Neural crest cell (in vitro differentiated cells): ENCODE results near the gene S100A4. TPM values are rescaled to one million over a fixed set of nuclear protein-coding genes. Genes with fewer than 3 reads are reported as not detected.
"Not testable (repeated sequence)": the region's sequence is repeated elsewhere in the genome, so short reads cannot be mapped to it uniquely, and the experiment has no call there.

ENCODE experiments used
- DNase-seq: peaks from one replicate; pipeline ENCODE4 v3.0.0; 2021; ENCODE audit warnings: low read depth, mixed read lengths, low spot score
- H3K27ac Mint-ChIP-seq: one replicate; pipeline ENCODE4 v1.8.0; 2021; ENCODE audit warnings: mild to moderate bottlenecking, mixed read lengths; ENCODE audit not compliant: unreplicated experiment
- H3K27me3 Mint-ChIP-seq: 2 replicates; pipeline ENCODE4 v1.8.0; 2021; ENCODE audit warnings: low read depth, mild to moderate bottlenecking, mixed read lengths
- H3K36me3 Mint-ChIP-seq: 2 replicates; pipeline ENCODE4 v1.8.0; 2021; ENCODE audit warnings: low read depth, mild to moderate bottlenecking, mixed read lengths
- H3K4me1 Mint-ChIP-seq: 2 replicates; pipeline ENCODE4 v1.8.0; 2021; ENCODE audit warnings: mixed read lengths
- H3K4me3 Mint-ChIP-seq: one replicate; pipeline ENCODE4 v1.8.0; 2021; ENCODE audit warnings: mild to moderate bottlenecking, mixed read lengths
- H3K9me3 Mint-ChIP-seq: 2 replicates; pipeline ENCODE4 v1.8.0; 2021; ENCODE audit warnings: mixed read lengths
- CTCF ChIP-seq: fragments of 200-600 bp; sonication (generic); conservative IDR thresholded peaks from 2 replicates; pipeline ENCODE4 v1.5.0; 2021; ENCODE audit warnings: antibody characterized with exemption, mild to moderate bottlenecking
- total RNA-seq: library from RNA; stranded (reverse); gene quantifications from 2 replicates; pipeline ENCODE4 v1.2.1, GENCODE V29; 2021

The S100A4 gene
- total RNA-seq, 1 donor from 2014 or later, result 11.7 TPM

- no peak overlapping the region for H3K27ac Mint-ChIP-seq
- no peak for DNase-seq
- H3K27me3 Mint-ChIP-seq, result no peaks in the 10 kb centered on the region
- no peaks in the 10 kb centered on the region for H3K36me3 Mint-ChIP-seq
- H3K9me3 Mint-ChIP-seq, result no peaks in the 10 kb centered on the region
- H3K4me3 Mint-ChIP-seq, result no peak overlapping the region
- no peak for TF ChIP-seq CTCF
- H3K4me1 Mint-ChIP-seq, result peaks cover 39% of the 10 kb centered on the region
Observed at GRCh38 chr1:153585006-153585405, 39.4 kb upstream of the S100A4 start.

GRCh38 chr1:153583976-153584375, 38.4 kb upstream of the S100A4 start:
- no peaks in the 10 kb centered on the region for H3K27me3 Mint-ChIP-seq

GRCh38 chr1:153583514-153583913, 37.9 kb upstream of the S100A4 start:
- not testable (repeated sequence) for DNase-seq, H3K27ac Mint-ChIP-seq, H3K36me3 Mint-ChIP-seq, H3K27me3 Mint-ChIP-seq, H3K9me3 Mint-ChIP-seq
- Mint-ChIP-seq H3K4me3 (peak overlapping the region; percentile 38), H3K4me1 (peaks cover 39% of the 10 kb centered on the region)

More at GRCh38 chr1:153583976-153584375, 38.4 kb upstream of the S100A4 start:
- H3K9me3 Mint-ChIP-seq, result no peaks in the 10 kb centered on the region
- peaks cover 39% of the 10 kb centered on the region for H3K4me1 Mint-ChIP-seq
- no peak overlapping the region for H3K27ac Mint-ChIP-seq
- no peak for DNase-seq
- no peak overlapping the region for H3K4me3 Mint-ChIP-seq
- H3K36me3 Mint-ChIP-seq, result no peaks in the 10 kb centered on the region
- TF ChIP-seq CTCF, result no peak

GRCh38 chr1:153582836-153583235, 37.2 kb upstream of the S100A4 start:
- H3K9me3 Mint-ChIP-seq, H3K4me3 Mint-ChIP-seq, H3K36me3 Mint-ChIP-seq, H3K27me3 Mint-ChIP-seq, H3K27ac Mint-ChIP-seq, DNase-seq: not testable (repeated sequence)
- H3K4me1 Mint-ChIP-seq, result peaks cover 40% of the 10 kb centered on the region

- no peak for TF ChIP-seq CTCF
- DNase-seq, result no peak
- no peak overlapping the region for H3K4me3 Mint-ChIP-seq
- peaks cover 16% of the 10 kb centered on the region for H3K4me1 Mint-ChIP-seq
- no peaks in the 10 kb centered on the region for H3K27me3 Mint-ChIP-seq
- H3K9me3 Mint-ChIP-seq, result no peaks in the 10 kb centered on the region
- H3K36me3 Mint-ChIP-seq, result no peaks in the 10 kb centered on the region
- no peak overlapping the region for H3K27ac Mint-ChIP-seq
Observed at GRCh38 chr1:153578936-153579335, 33.3 kb upstream of the S100A4 start.

GRCh38 chr1:153578490-153578889, 32.9 kb upstream of the S100A4 start:
- H3K9me3 Mint-ChIP-seq, result no peaks in the 10 kb centered on the region
- no peaks in the 10 kb centered on the region for H3K36me3 Mint-ChIP-seq
- H3K27me3 Mint-ChIP-seq, result no peaks in the 10 kb centered on the region
- peaks cover 12% of the 10 kb centered on the region for H3K4me1 Mint-ChIP-seq
- no peak overlapping the region for H3K4me3 Mint-ChIP-seq
- no peak overlapping the region for H3K27ac Mint-ChIP-seq
- DNase-seq, result no peak
- TF ChIP-seq CTCF, result no peak

GRCh38 chr1:153577624-153578051, 32.0 kb upstream of the S100A4 start:
- Mint-ChIP-seq H3K27ac (no peak overlapping the region), H3K9me3 (no peaks in the 10 kb centered on the region), H3K27me3 (no peaks in the 10 kb centered on the region), H3K4me3 (no peak overlapping the region), H3K36me3 (no peaks in the 10 kb centered on the region), H3K4me1 (peaks cover 17% of the 10 kb centered on the region)
- TF ChIP-seq CTCF, result no peak
- no peak for DNase-seq
